ENCODE measurements around the gene GALR3. TPM values are rescaled to one million over a fixed set of nuclear protein-coding genes. Genes with fewer than 3 reads are reported as not detected.

The GALR3 gene, protein sequence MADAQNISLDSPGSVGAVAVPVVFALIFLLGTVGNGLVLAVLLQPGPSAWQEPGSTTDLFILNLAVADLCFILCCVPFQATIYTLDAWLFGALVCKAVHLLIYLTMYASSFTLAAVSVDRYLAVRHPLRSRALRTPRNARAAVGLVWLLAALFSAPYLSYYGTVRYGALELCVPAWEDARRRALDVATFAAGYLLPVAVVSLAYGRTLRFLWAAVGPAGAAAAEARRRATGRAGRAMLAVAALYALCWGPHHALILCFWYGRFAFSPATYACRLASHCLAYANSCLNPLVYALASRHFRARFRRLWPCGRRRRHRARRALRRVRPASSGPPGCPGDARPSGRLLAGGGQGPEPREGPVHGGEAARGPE
- total RNA-seq (2014; rRNA removed; shearing (Covaris generic)) (not detected in 2 replicates), polyA plus RNA-seq (2016; fragmentation: Nextera tagmentation; extraction: Ambion mirVana) (not detected in 2 replicates)

GRCh38 chr22:37823134-37823985, at the start of gene GALR3:
TSS of gene GALR3 (plus strand) at chr22:37823382. CDS start at chr22:37823407, 25 bp downstream.
- Histone ChIP-seq H3K4me2 (ENCODE audit: unreplicated experiment) (no peak within 1 kb of the TSS), H3K79me2 (ENCODE audit: insufficient read depth) (no peaks in the 10 kb centered on the region), H3F3A (ENCODE audit: insufficient read depth) (no peaks in the 10 kb centered on the region), H3K4me1 (ENCODE audit: insufficient read depth) (no peaks in the 10 kb centered on the region), H3K27ac (no peak within 1 kb of the TSS), H3K9me2 (ENCODE audit: insufficient read depth) (no peaks in the 10 kb centered on the region), H3K9me3 (ENCODE audit: low read depth) (no peaks in the 10 kb centered on the region), H3K9ac (no peak within 1 kb of the TSS), H4K20me1 (ENCODE audit: insufficient read depth) (no peaks in the 10 kb centered on the region), H3K4me3 (0 out of 2 replicates have a peak within 1 kb of the TSS, but pooled peaks have one; percentile 42), H3K36me3 (ENCODE audit: low read depth) (no peaks in the 10 kb centered on the region), H2AFZ (no peak within 1 kb of the TSS), H3K27me3 (replicated peaks; ENCODE audit: insufficient read depth) (no peaks in the 10 kb centered on the region)
- 63 to 71% methylated on average over 18 to 21 of the region's 21 CpGs for WGBS, 2 experiments (ENCODE audit: low coverage in 1 of 2, low lambda C conversion rate in 2 of 2, missing lambda C conversion rate in 2 of 2)
- DNase-seq, result no peak
- no peak for TF ChIP-seq EZH2 (IDR thresholded peaks at IDR 0.05; ENCODE audit: insufficient read depth, poor library complexity, severe bottlenecking)
- no peak for TF ChIP-seq EZH2phosphoT487 (IDR thresholded peaks at IDR 0.05; ENCODE audit: insufficient read depth, low read depth)
- in situ Hi-C loops (cut with MboI), result no loop called here

DNA sequence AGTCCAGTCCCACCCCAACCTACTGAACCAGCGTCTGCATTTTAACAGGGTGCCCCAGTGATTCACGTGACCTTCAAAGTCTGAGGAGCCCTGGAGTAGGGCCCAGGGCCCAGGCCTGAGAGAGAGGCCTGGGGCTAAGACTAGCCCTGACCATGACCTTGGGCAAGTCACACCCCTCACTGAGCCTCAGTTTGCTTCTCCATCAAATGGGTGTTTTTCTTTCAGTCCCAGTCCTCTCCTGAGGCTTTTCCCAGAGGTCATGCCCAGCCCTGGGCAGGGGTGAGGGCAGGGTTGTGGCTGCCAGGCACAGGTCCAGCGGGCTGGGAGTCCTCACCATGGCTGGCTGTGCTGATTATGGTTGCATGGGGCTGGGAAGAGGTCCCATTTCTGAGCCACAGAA, 48.5 kb upstream of the GALR3 start:
- H3K9me2 ChIP-seq (ENCODE audit: insufficient read depth), result no peaks in the 10 kb centered on the region
- no peaks in the 10 kb centered on the region for H3K27me3 ChIP-seq (replicated peaks; ENCODE audit: insufficient read depth)
- H3F3A ChIP-seq (ENCODE audit: insufficient read depth), result peaks cover 32% of the 10 kb centered on the region
- no peak overlapping the region for H2AFZ ChIP-seq
- WGBS, 2 experiments (ENCODE audit: low coverage in 1 of 2, low lambda C conversion rate in 2 of 2, missing lambda C conversion rate in 2 of 2), result 91 to 98% methylated on average over 3 of the region's 3 CpGs
- DNase-seq, result no peak
- TF ChIP-seq EZH2 (IDR thresholded peaks at IDR 0.05; ENCODE audit: insufficient read depth, poor library complexity, severe bottlenecking), result no peak
- no peak for TF ChIP-seq EZH2phosphoT487 (IDR thresholded peaks at IDR 0.05; ENCODE audit: insufficient read depth, low read depth)
- no peaks in the 10 kb centered on the region for H4K20me1 ChIP-seq (ENCODE audit: insufficient read depth)
- no peak overlapping the region; the same call in 1 of the 2 replicates for H3K27ac ChIP-seq
- H3K79me2 ChIP-seq (ENCODE audit: insufficient read depth), result no peaks in the 10 kb centered on the region
- no peak overlapping the region for H3K9ac ChIP-seq
- H3K4me1 ChIP-seq (ENCODE audit: insufficient read depth), result peaks cover 25% of the 10 kb centered on the region
- no peak overlapping the region for H3K4me2 ChIP-seq (ENCODE audit: unreplicated experiment)
- peaks cover 10% of the 10 kb centered on the region for H3K36me3 ChIP-seq (ENCODE audit: low read depth)
- in situ Hi-C loops (cut with MboI), result no loop called here
- no peak overlapping the region for H3K4me3 ChIP-seq
- no peaks in the 10 kb centered on the region for H3K9me3 ChIP-seq (ENCODE audit: low read depth)

GRCh38 chr22:37775785-37776638, 47.2 kb upstream of the GALR3 start:
- Histone ChIP-seq H3K27ac (peak overlapping the region; percentile 87), H3K79me2 (ENCODE audit: insufficient read depth) (no peaks in the 10 kb centered on the region), H2AFZ (no peak overlapping the region), H3K9me3 (ENCODE audit: low read depth) (no peaks in the 10 kb centered on the region), H3K4me2 (ENCODE audit: unreplicated experiment) (peak overlapping the region; percentile 49), H3K4me3 (no peak overlapping the region), H3F3A (ENCODE audit: insufficient read depth) (peaks cover 32% of the 10 kb centered on the region), H3K9me2 (ENCODE audit: insufficient read depth) (no peaks in the 10 kb centered on the region), H4K20me1 (ENCODE audit: insufficient read depth) (no peaks in the 10 kb centered on the region), H3K27me3 (replicated peaks; ENCODE audit: insufficient read depth) (no peaks in the 10 kb centered on the region), H3K4me1 (ENCODE audit: insufficient read depth) (peaks cover 25% of the 10 kb centered on the region), H3K36me3 (ENCODE audit: low read depth) (peaks cover 8% of the 10 kb centered on the region), H3K9ac (peak overlapping the region; percentile 63)
- WGBS, 2 experiments (ENCODE audit: low coverage in 1 of 2, low lambda C conversion rate in 2 of 2, missing lambda C conversion rate in 2 of 2), result 49% methylated on average over 17 of the region's 17 CpGs
- no peak for TF ChIP-seq EZH2phosphoT487 (IDR thresholded peaks at IDR 0.05; ENCODE audit: insufficient read depth, low read depth)
- TF ChIP-seq EZH2 (IDR thresholded peaks at IDR 0.05; ENCODE audit: insufficient read depth, poor library complexity, severe bottlenecking), result no peak
- peak; percentile 85 for DNase-seq
- in situ Hi-C loops (cut with MboI), result no loop called here

- Histone ChIP-seq H3K9me3 (ENCODE audit: low read depth) (no peaks in the 10 kb centered on the region), H3K27me3 (replicated peaks; ENCODE audit: insufficient read depth) (no peaks in the 10 kb centered on the region), H4K20me1 (ENCODE audit: insufficient read depth) (no peaks in the 10 kb centered on the region), H3K9me2 (ENCODE audit: insufficient read depth) (no peaks in the 10 kb centered on the region), H3K79me2 (ENCODE audit: insufficient read depth) (no peaks in the 10 kb centered on the region), H3K36me3 (ENCODE audit: low read depth) (peaks cover 6% of the 10 kb centered on the region), H3K4me2 (ENCODE audit: unreplicated experiment) (peak overlapping the region; percentile 49), H3K27ac (peak overlapping the region; percentile 87), H3F3A (ENCODE audit: insufficient read depth) (peaks cover 32% of the 10 kb centered on the region), H3K4me1 (ENCODE audit: insufficient read depth) (peaks cover 28% of the 10 kb centered on the region), H3K9ac (peak overlapping the region; percentile 63), H3K4me3 (0 out of 2 replicates have a peak overlapping the region, but pooled peaks have one; percentile 4), H2AFZ (no peak overlapping the region)
- in situ Hi-C loops (cut with MboI), result no loop called here
- no peak for DNase-seq
- TF ChIP-seq EZH2phosphoT487 (IDR thresholded peaks at IDR 0.05; ENCODE audit: insufficient read depth, low read depth), result no peak
- no peak for TF ChIP-seq EZH2 (IDR thresholded peaks at IDR 0.05; ENCODE audit: insufficient read depth, poor library complexity, severe bottlenecking)
- WGBS, 2 experiments (ENCODE audit: low coverage in 1 of 2, low lambda C conversion rate in 2 of 2, missing lambda C conversion rate in 2 of 2), result 61 to 69% methylated on average over 10 of the region's 10 CpGs
Observed at GRCh38 chr22:37776639-37777005, 46.6 kb upstream of the GALR3 start.

Measured in GM23248 (cell line).